ENCODE results near the gene ZNF407.

ZNF407 gene

GRCh38 chr18:75035928-75036327 lies 438.3 kb downstream of the ZNF407 start:
- DNase-seq (ENCODE audit: low read depth, low spot score), result no peak
- H3K9me3 ChIP-seq (ENCODE audit: insufficient read depth, low read length), result no peaks in the 10 kb centered on the region
- H3K4me3 ChIP-seq (ENCODE audit: insufficient read length, low read depth), result no peak overlapping the region
- no peak for TF ChIP-seq ZNF274 (IDR thresholded peaks at IDR 0.05; ENCODE audit: low read depth, low read length)
- no peak for TF ChIP-seq YY1 (IDR thresholded peaks at IDR 0.05; ENCODE audit: insufficient read depth, insufficient read length)
- TF ChIP-seq SUZ12 (IDR thresholded peaks at IDR 0.05; ENCODE audit: extremely low read depth, insufficient read depth, insufficient read length), result no peak
- H3K36me3 ChIP-seq (ENCODE audit: insufficient read depth, insufficient read length, low read length), result no peaks in the 10 kb centered on the region
- H3K27me3 ChIP-seq (ENCODE audit: insufficient read depth, insufficient read length), result no peaks in the 10 kb centered on the region
- H3K4me1 ChIP-seq (ENCODE audit: insufficient read depth, insufficient read length), result no peaks in the 10 kb centered on the region
- no peak overlapping the region for H3K9ac ChIP-seq (ENCODE audit: insufficient read length, low read depth)

GRCh38 chr18:75036917-75037688 lies 439.4 kb downstream of the ZNF407 start:
- H3K4me3 ChIP-seq (ENCODE audit: insufficient read length, low read depth), result no peak overlapping the region
- no peak overlapping the region for H3K9ac ChIP-seq (ENCODE audit: insufficient read length, low read depth)
- TF ChIP-seq YY1 (IDR thresholded peaks at IDR 0.05; ENCODE audit: insufficient read depth, insufficient read length) (no peak), SUZ12 (IDR thresholded peaks at IDR 0.05; ENCODE audit: extremely low read depth, insufficient read depth, insufficient read length) (no peak), ZNF274 (IDR thresholded peaks at IDR 0.05; ENCODE audit: low read depth, low read length) (no peak)
- H3K9me3 ChIP-seq (ENCODE audit: insufficient read depth, low read length), result no peaks in the 10 kb centered on the region
- H3K36me3 ChIP-seq (ENCODE audit: insufficient read depth, insufficient read length, low read length), result no peaks in the 10 kb centered on the region
- no peaks in the 10 kb centered on the region for H3K27me3 ChIP-seq (ENCODE audit: insufficient read depth, insufficient read length)
- H3K4me1 ChIP-seq (ENCODE audit: insufficient read depth, insufficient read length), result no peaks in the 10 kb centered on the region
- no peak for DNase-seq (ENCODE audit: low read depth, low spot score)

GRCh38 chr18:75037689-75037955 lies 440.0 kb downstream of the ZNF407 start:
- no peaks in the 10 kb centered on the region for H3K27me3 ChIP-seq (ENCODE audit: insufficient read depth, insufficient read length)
- H3K4me1 ChIP-seq (ENCODE audit: insufficient read depth, insufficient read length), result no peaks in the 10 kb centered on the region
- DNase-seq (ENCODE audit: low read depth, low spot score), result no peak
- no peak overlapping the region for H3K9ac ChIP-seq (ENCODE audit: insufficient read length, low read depth)
- no peaks in the 10 kb centered on the region for H3K36me3 ChIP-seq (ENCODE audit: insufficient read depth, insufficient read length, low read length)
- TF ChIP-seq SUZ12 (IDR thresholded peaks at IDR 0.05; ENCODE audit: extremely low read depth, insufficient read depth, insufficient read length) (no peak), YY1 (IDR thresholded peaks at IDR 0.05; ENCODE audit: insufficient read depth, insufficient read length) (no peak), ZNF274 (IDR thresholded peaks at IDR 0.05; ENCODE audit: low read depth, low read length) (no peak)
- no peak overlapping the region for H3K4me3 ChIP-seq (ENCODE audit: insufficient read length, low read depth)
- H3K9me3 ChIP-seq (ENCODE audit: insufficient read depth, low read length), result no peaks in the 10 kb centered on the region

GRCh38 chr18:75041586-75041985 lies 443.9 kb downstream of the ZNF407 start:
- no peaks in the 10 kb centered on the region for H3K4me1 ChIP-seq (ENCODE audit: insufficient read depth, insufficient read length)
- no peak for DNase-seq (ENCODE audit: low read depth, low spot score)
- no peak overlapping the region for H3K4me3 ChIP-seq (ENCODE audit: insufficient read length, low read depth)
- H3K36me3 ChIP-seq (ENCODE audit: insufficient read depth, insufficient read length, low read length), result no peaks in the 10 kb centered on the region
- no peak overlapping the region for H3K9ac ChIP-seq (ENCODE audit: insufficient read length, low read depth)
- H3K27me3 ChIP-seq (ENCODE audit: insufficient read depth, insufficient read length), result no peaks in the 10 kb centered on the region
- no peaks in the 10 kb centered on the region for H3K9me3 ChIP-seq (ENCODE audit: insufficient read depth, low read length)
- TF ChIP-seq SUZ12 (IDR thresholded peaks at IDR 0.05; ENCODE audit: extremely low read depth, insufficient read depth, insufficient read length) (no peak), YY1 (IDR thresholded peaks at IDR 0.05; ENCODE audit: insufficient read depth, insufficient read length) (no peak), ZNF274 (IDR thresholded peaks at IDR 0.05; ENCODE audit: low read depth, low read length) (no peak)

- no peak overlapping the region for H3K9ac ChIP-seq (ENCODE audit: insufficient read length, low read depth)
- H3K4me1 ChIP-seq (ENCODE audit: insufficient read depth, insufficient read length), result no peaks in the 10 kb centered on the region
- DNase-seq (ENCODE audit: low read depth, low spot score), result no peak
- TF ChIP-seq YY1 (IDR thresholded peaks at IDR 0.05; ENCODE audit: insufficient read depth, insufficient read length) (no peak), SUZ12 (IDR thresholded peaks at IDR 0.05; ENCODE audit: extremely low read depth, insufficient read depth, insufficient read length) (no peak), ZNF274 (IDR thresholded peaks at IDR 0.05; ENCODE audit: low read depth, low read length) (no peak)
- no peaks in the 10 kb centered on the region for H3K36me3 ChIP-seq (ENCODE audit: insufficient read depth, insufficient read length, low read length)
- H3K4me3 ChIP-seq (ENCODE audit: insufficient read length, low read depth), result no peak overlapping the region
- H3K9me3 ChIP-seq (ENCODE audit: insufficient read depth, low read length), result no peaks in the 10 kb centered on the region
- no peaks in the 10 kb centered on the region for H3K27me3 ChIP-seq (ENCODE audit: insufficient read depth, insufficient read length)
Observed at GRCh38 chr18:75043478-75043877, 445.8 kb downstream of the ZNF407 start.

GRCh38 chr18:75044296-75044695 lies 446.6 kb downstream of the ZNF407 start:
- H3K4me3 ChIP-seq (ENCODE audit: insufficient read length, low read depth), result no peak overlapping the region
- H3K9ac ChIP-seq (ENCODE audit: insufficient read length, low read depth), result no peak overlapping the region
- H3K36me3 ChIP-seq (ENCODE audit: insufficient read depth, insufficient read length, low read length), result no peaks in the 10 kb centered on the region
- no peaks in the 10 kb centered on the region for H3K4me1 ChIP-seq (ENCODE audit: insufficient read depth, insufficient read length)
- no peaks in the 10 kb centered on the region for H3K9me3 ChIP-seq (ENCODE audit: insufficient read depth, low read length)
- no peaks in the 10 kb centered on the region for H3K27me3 ChIP-seq (ENCODE audit: insufficient read depth, insufficient read length)
- TF ChIP-seq SUZ12 (IDR thresholded peaks at IDR 0.05; ENCODE audit: extremely low read depth, insufficient read depth, insufficient read length) (no peak), ZNF274 (IDR thresholded peaks at IDR 0.05; ENCODE audit: low read depth, low read length) (no peak), YY1 (IDR thresholded peaks at IDR 0.05; ENCODE audit: insufficient read depth, insufficient read length) (no peak)
- DNase-seq (ENCODE audit: low read depth, low spot score), result no peak

- no peaks in the 10 kb centered on the region for H3K9me3 ChIP-seq (ENCODE audit: insufficient read depth, low read length)
- no peak for DNase-seq (ENCODE audit: low read depth, low spot score)
- no peaks in the 10 kb centered on the region for H3K36me3 ChIP-seq (ENCODE audit: insufficient read depth, insufficient read length, low read length)
- H3K9ac ChIP-seq (ENCODE audit: insufficient read length, low read depth), result no peak overlapping the region
- H3K4me3 ChIP-seq (ENCODE audit: insufficient read length, low read depth), result no peak overlapping the region
- H3K27me3 ChIP-seq (ENCODE audit: insufficient read depth, insufficient read length), result no peaks in the 10 kb centered on the region
- no peak for TF ChIP-seq ZNF274 (IDR thresholded peaks at IDR 0.05; ENCODE audit: low read depth, low read length)
- no peak for TF ChIP-seq SUZ12 (IDR thresholded peaks at IDR 0.05; ENCODE audit: extremely low read depth, insufficient read depth, insufficient read length)
- no peak for TF ChIP-seq YY1 (IDR thresholded peaks at IDR 0.05; ENCODE audit: insufficient read depth, insufficient read length)
- no peaks in the 10 kb centered on the region for H3K4me1 ChIP-seq (ENCODE audit: insufficient read depth, insufficient read length)
Observed at GRCh38 chr18:75044791-75045190, 447.1 kb downstream of the ZNF407 start.

Data from NT2/D1 (cell line).